HCT116 (cell line): Measurements from ENCODE around the gene TMPRSS11E. TPM values are rescaled to one million over a fixed set of nuclear protein-coding genes. Genes with fewer than 3 reads are reported as not detected.

Source experiments
- ATAC-seq: fragments of 200-7000 bp; cut with Tn5 transposase; 2 replicates; pipeline ENCODE4 v1.9.1; 2020; ENCODE audit warnings: mild to moderate bottlenecking, moderate library complexity
- BruUV-seq: library from RNA; stranded (reverse); fragments of 400-500 nt; replicated peaks from 2 replicates; lab custom pipeline; 2021; lab: Mats Ljungman, UMichigan
- CTCF ChIA-PET: fragments of 300-600 bp; sonication (Branson Sonifier 250); formaldehyde crosslinking; loops from one replicate; lab custom pipeline; 2021; ENCODE audit warnings: antibody characterized with exemption; lab: Charles Lee
- POLR2A ChIA-PET: fragments of 300-600, 350-600 bp; sonication (Branson Sonifier 250); formaldehyde crosslinking; loops from one replicate; lab custom pipeline; 2021; ENCODE audit warnings: antibody characterized with exemption; lab: Charles Lee
- RAD21 ChIA-PET, 2 experiments: fragments of 300-600 bp; sonication (Branson Sonifier 250); formaldehyde crosslinking; loops; one replicate each; lab custom pipeline; 2023; ENCODE audit warnings: low total read pairs in 2 of 2; ENCODE audit not compliant: uncharacterized antibody in 2 of 2, unreplicated experiment in 2 of 2, low non-redundant PET in 1 of 2; lab: Charles Lee
- DNase-seq: peaks from one replicate; pipeline ENCODE4 v3.0.0-alpha.2; 2010; ENCODE audit warnings: low read depth, low spot score
- H2AFZ ChIP-seq: fragments of 200-600 bp; shearing (Covaris generic), sonication (generic); 2 replicates; pipeline ENCODE4 v1.6.1; 2017; ENCODE audit warnings: low read depth, mixed run types, mixed read lengths, antibody characterized with exemption, low read length; ENCODE audit not compliant: poor library complexity, severe bottlenecking
- H3K27ac ChIP-seq: 2 replicates; pipeline ENCODE4 v1.5.1; 2012; ENCODE audit warnings: low read depth, low read length
- H3K27me3 ChIP-seq: fragments of 200-600 bp; sonication (generic); 2 replicates; pipeline ENCODE4 v1.6.1; 2016; ENCODE audit warnings: mixed run types, low read length, mixed read lengths; ENCODE audit not compliant: insufficient read depth
- H3K36me3 ChIP-seq, 2 experiments: fragments of 200-500 bp in 1 of 2; fragments of 200-600 bp in 1 of 2; sonication (Bioruptor generic) in 1 of 2; sonication (generic) in 1 of 2; 2 replicates each; pipeline versions ENCODE4 v1.5.1 to v1.6.1; 2014 to 2016; ENCODE audit warnings: low read length in 2 of 2, inconsistent platforms in 1 of 2, mixed read lengths in 1 of 2, mixed run types in 1 of 2; ENCODE audit not compliant: insufficient read depth in 2 of 2, control insufficient read depth in 1 of 2
- H3K4me1 ChIP-seq, 2 experiments: fragments of 200-600 bp in 1 of 2; sonication (generic) in 1 of 2; 2 replicates each; pipeline versions ENCODE4 v1.5.1 to v1.6.1; 2012 to 2017; ENCODE audit warnings: low read length in 2 of 2, inconsistent platforms in 1 of 2, mild to moderate bottlenecking in 1 of 2, mixed read lengths in 1 of 2, mixed run types in 1 of 2, moderate library complexity in 1 of 2; ENCODE audit not compliant: insufficient read depth in 2 of 2, control insufficient read depth in 1 of 2
- H3K4me2 ChIP-seq: fragments of 200-600 bp; sonication (generic); 2 replicates; pipeline ENCODE4 v1.6.1; 2017; ENCODE audit warnings: mixed run types, low read length, mixed read lengths
- H3K4me3 ChIP-seq, 2 experiments: fragments of 200-600 bp in 1 of 2; sonication (generic) in 1 of 2; replicated peaks in 1 of 2; 2 replicates each; pipeline ENCODE4 v1.5.1; 2011 to 2016; ENCODE audit warnings: low read length in 2 of 2, control low read depth in 1 of 2, low read depth in 1 of 2, mild to moderate bottlenecking in 1 of 2, mixed read lengths in 1 of 2, mixed run types in 1 of 2
- H3K79me2 ChIP-seq: fragments of 200-600 bp; sonication (generic); 2 replicates; pipeline ENCODE4 v1.6.1; 2017; ENCODE audit warnings: mild to moderate bottlenecking, mixed run types, low read length, moderate library complexity, mixed read lengths; ENCODE audit not compliant: insufficient read depth
- H3K9ac ChIP-seq: fragments of 200-600 bp; sonication (generic); 2 replicates; pipeline ENCODE4 v1.6.1; 2016; ENCODE audit warnings: low read length, mixed read lengths
- H3K9me2 ChIP-seq: fragments of 200-600 bp; sonication (generic), shearing (Covaris generic); 2 replicates; pipeline ENCODE4 v1.6.1; 2017; ENCODE audit warnings: mixed run types, mild to moderate bottlenecking, moderate library complexity; ENCODE audit not compliant: insufficient read depth
- H3K9me3 ChIP-seq, 2 experiments: fragments of 200-500 bp in 1 of 2; fragments of 200-600 bp in 1 of 2; sonication (Bioruptor generic) in 1 of 2; sonication (generic) in 1 of 2; 2 replicates each; pipeline ENCODE4 v1.6.1; 2014 to 2017; ENCODE audit warnings: low read length in 2 of 2, mixed read lengths in 2 of 2, inconsistent platforms in 1 of 2, low read depth in 1 of 2, mild to moderate bottlenecking in 1 of 2, mixed run types in 1 of 2, moderate library complexity in 1 of 2; ENCODE audit not compliant: control insufficient read depth in 1 of 2, insufficient read depth in 1 of 2
- H4K20me1 ChIP-seq: fragments of 200-600 bp; sonication (generic), shearing (Covaris generic); 2 replicates; pipeline ENCODE4 v1.6.1; 2017; ENCODE audit warnings: mixed run types, mild to moderate bottlenecking, moderate library complexity; ENCODE audit not compliant: insufficient read depth
- CEBPB ChIP-seq: IDR thresholded peaks from 2 replicates; pipeline ENCODE4 v1.6.1; 2012; ENCODE audit warnings: low read depth
- ELF1 ChIP-seq: IDR thresholded peaks from 2 replicates; pipeline ENCODE4 v1.6.1; 2012; ENCODE audit warnings: low read depth, borderline replicate concordance
- EZH2phosphoT487 ChIP-seq: fragments of 200-600 bp; IDR thresholded peaks from 2 replicates; pipeline ENCODE4 v1.6.1; 2018; ENCODE audit warnings: antibody characterized with exemption, borderline replicate concordance
- FOSL1 ChIP-seq: IDR thresholded peaks from 2 replicates; pipeline ENCODE4 v1.6.1; 2012; ENCODE audit warnings: low read depth
- JUND ChIP-seq: IDR thresholded peaks from 2 replicates; pipeline ENCODE4 v1.6.1; 2012
- MAX ChIP-seq: IDR thresholded peaks from 2 replicates; pipeline ENCODE4 v1.6.1; 2012
- SIN3A ChIP-seq: IDR thresholded peaks from 2 replicates; pipeline ENCODE4 v1.6.1; 2012; ENCODE audit warnings: low read depth
- SRF ChIP-seq: IDR thresholded peaks from 2 replicates; pipeline ENCODE4 v1.6.1; 2012; ENCODE audit warnings: low read depth
- TCF7L2 ChIP-seq: IDR thresholded peaks from 2 replicates; pipeline ENCODE4 v1.7.0; 2011; ENCODE audit warnings: borderline replicate concordance, inconsistent platforms; ENCODE audit not compliant: insufficient read depth, insufficient read length; ENCODE audit errors: extremely low read depth
- YY1 ChIP-seq: IDR thresholded peaks from 2 replicates; pipeline ENCODE4 v1.6.1; 2011; ENCODE audit warnings: low read length, low read depth, moderate library complexity, mild to moderate bottlenecking; ENCODE audit not compliant: insufficient replicate concordance; ENCODE audit errors: extremely low read depth
- ZBTB33 ChIP-seq: IDR thresholded peaks from 2 replicates; pipeline ENCODE4 v1.6.1; 2011; ENCODE audit warnings: mild to moderate bottlenecking, low read length, moderate library complexity; ENCODE audit not compliant: insufficient replicate concordance; ENCODE audit errors: extremely low read depth
- ZFX ChIP-seq: fragments of 450-650 bp; IDR thresholded peaks from 2 replicates; pipeline ENCODE4 v1.6.1; 2017
- ZNF274 ChIP-seq: fragments of 200-500 bp; sonication (Bioruptor generic); IDR thresholded peaks from 2 replicates; pipeline ENCODE4 v1.6.1; 2014; ENCODE audit warnings: mild to moderate bottlenecking, low read depth, low read length, inconsistent platforms
- intact Hi-C: fragments of 100-400 bp; cut with micrococcal nuclease; formaldehyde crosslinking; loops from 2 replicates; pipeline ENCODE4 v1.10.0; 2022
- total RNA-seq: library from RNA; stranded (reverse); gene quantifications from one replicate; pipeline ENCODE4 v1.2.1, GENCODE V29; 2021; ENCODE audit not compliant: unreplicated experiment
- TF ChIP-seq, protein P1 (sequence below): IDR thresholded peaks from 2 replicates; pipeline ENCODE4 v1.6.1; 2012

TMPRSS11E gene
- total RNA-seq, 1 experiment from 2014 or later = not detected

DNA sequence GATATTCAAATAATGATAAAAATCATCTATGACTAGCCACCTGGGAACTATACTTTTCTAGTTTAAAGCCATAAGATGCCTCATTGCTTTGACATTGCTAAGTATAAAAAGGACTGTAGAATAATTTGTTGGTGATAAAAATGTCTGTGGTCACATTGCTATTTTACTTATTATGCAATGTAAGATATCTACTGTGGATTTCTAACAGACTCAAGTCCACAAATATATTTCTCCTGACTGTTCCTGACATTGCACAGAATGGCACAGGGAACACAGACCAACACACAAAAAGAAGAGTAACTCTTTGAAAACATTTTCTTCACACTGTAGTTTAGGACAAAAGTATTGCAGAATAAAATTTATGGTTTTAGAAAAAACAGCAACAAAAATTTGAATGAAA, 2.2 kb upstream of the TMPRSS11E start:
- no TSS peak for BruUV-seq
- Histone ChIP-seq H3K79me2 (no peaks in the 10 kb centered on the region), H3K4me3 (no peak overlapping the region), H4K20me1 (no peaks in the 10 kb centered on the region), H3K9me3 (no peaks in the 10 kb centered on the region), H3K9ac (no peak overlapping the region), H3K4me1 (peaks cover 0 to 3% of the 10 kb centered on the region in 2 experiments; a peak in 1 of 4 replicates), H3K9me2 (no peaks in the 10 kb centered on the region), H3K27me3 (no peaks in the 10 kb centered on the region), H2AFZ (no peak overlapping the region), H3K27ac (no peak overlapping the region), H3K4me2 (no peak overlapping the region), H3K36me3 (no peaks in the 10 kb centered on the region)
- no peak for ATAC-seq
- no peak for DNase-seq
- ChIA-PET POLR2A (no interaction called here), RAD21 (no interaction called here), CTCF (no interaction called here)
- TF ChIP-seq ZNF274 (no peak), ELF1 (no peak), MAX (no peak), CEBPB (no peak), SIN3A (no peak), ZBTB33 (no peak), SRF (no peak), TCF7L2 (no peak), EZH2phosphoT487 (no peak), YY1 (no peak), JUND (no peak), ZFX (no peak), FOSL1 (no peak)
- TF ChIP-seq, protein P1, sequence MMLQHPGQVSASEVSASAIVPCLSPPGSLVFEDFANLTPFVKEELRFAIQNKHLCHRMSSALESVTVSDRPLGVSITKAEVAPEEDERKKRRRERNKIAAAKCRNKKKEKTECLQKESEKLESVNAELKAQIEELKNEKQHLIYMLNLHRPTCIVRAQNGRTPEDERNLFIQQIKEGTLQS = no peak
- intact Hi-C loops = no loop called here
